ENCODE results near the gene IVNS1ABP. TPM values are rescaled to one million over a fixed set of nuclear protein-coding genes. Genes with fewer than 3 reads are reported as not detected.

Gene IVNS1ABP
- total RNA-seq, 1 experiment from 2014 or later, result 57.9 TPM

DNA sequence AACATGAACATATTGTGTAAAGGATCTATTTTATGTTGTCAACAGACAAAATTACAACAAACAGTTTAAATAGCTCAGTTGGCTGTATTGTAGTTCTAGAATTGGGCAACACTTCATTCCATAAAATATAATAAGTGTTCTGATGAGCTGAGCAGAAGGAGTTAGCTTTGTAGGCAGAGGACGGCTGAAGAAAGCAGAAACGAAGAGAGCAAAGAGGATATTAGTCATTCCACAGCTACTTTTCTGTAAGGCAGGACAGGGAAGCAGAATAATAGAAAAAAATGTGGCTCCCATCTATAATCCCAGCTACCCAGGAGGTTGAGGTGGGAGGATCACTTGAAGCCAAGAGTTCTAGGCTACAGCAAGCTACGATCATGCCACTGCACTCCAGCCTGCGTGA, 20.2 kb upstream of the IVNS1ABP start:
- Histone ChIP-seq H4K20me1 (ENCODE audit: insufficient read depth) (no peaks in the 10 kb centered on the region), H3K9ac (ENCODE audit: low read length) (no peak overlapping the region), H3K4me2 (ENCODE audit: low read length) (no peak overlapping the region), H3K36me3 (ENCODE audit: control insufficient read depth in 1 of 2, insufficient read depth in 2 of 2, low read length in 2 of 2) (no peaks in the 10 kb centered on the region), H3K27me3 (ENCODE audit: insufficient read depth, low read length) (no peaks in the 10 kb centered on the region), H3K4me1 (ENCODE audit: control insufficient read depth in 1 of 2, insufficient read depth in 2 of 2, low read length in 2 of 2) (no peaks in the 10 kb centered on the region), H3K79me2 (ENCODE audit: insufficient read depth, low read length) (no peaks in the 10 kb centered on the region), H3K27ac (ENCODE audit: low read depth, low read length) (no peak overlapping the region), H3K9me3 (ENCODE audit: control insufficient read depth in 1 of 2, insufficient read depth in 1 of 2, low read depth in 1 of 2, low read length in 2 of 2) (no peaks in the 10 kb centered on the region), H3K9me2 (ENCODE audit: insufficient read depth) (0 out of 2 replicates have a peak, but pooled peaks cover 4% of the 10 kb centered on the region), H2AFZ (ENCODE audit: low read depth, low read length, poor library complexity, severe bottlenecking) (no peak overlapping the region), H3K4me3 (replicated peaks in 1 of 2; ENCODE audit: low read depth in 1 of 2, low read length in 2 of 2) (no peak overlapping the region)
- intact Hi-C loops (cut with micrococcal nuclease), result no loop called here
- DNase-seq (ENCODE audit: low read depth, low spot score), result no peak
- no peak for ATAC-seq
- ChIA-PET RAD21 (ENCODE audit: low non-redundant PET in 1 of 2, low total read pairs in 2 of 2, uncharacterized antibody in 2 of 2, unreplicated experiment in 2 of 2) (no interaction called here), POLR2A (interaction anchor here (1.5 kb wide), 1 partner anchor 20 kb away, joined by 6 read pairs; the partner anchor contains the start of gene IVNS1ABP), CTCF (no interaction called here)
- no TSS peak for BruUV-seq (replicated peaks)
- TF ChIP-seq RAD21 (IDR thresholded peaks at IDR 0.05; ENCODE audit: low read depth) (no peak), SRF (IDR thresholded peaks at IDR 0.05; ENCODE audit: low read depth) (no peak), POLR2A (IDR thresholded peaks at IDR 0.05; ENCODE audit: borderline replicate concordance, extremely low read depth, insufficient read depth, insufficient read length) (no peak), POLR2AphosphoS5 (IDR thresholded peaks at IDR 0.05; ENCODE audit: low read depth, low read length) (no peak), SP1 (IDR thresholded peaks at IDR 0.05; ENCODE audit: low read depth) (no peak), ZNF274 (IDR thresholded peaks at IDR 0.05; ENCODE audit: low read depth, low read length) (no peak), JUND (IDR thresholded peaks at IDR 0.05) (no peak), ZFX (IDR thresholded peaks at IDR 0.05) (no peak), YY1 (IDR thresholded peaks at IDR 0.05; ENCODE audit: extremely low read depth, insufficient replicate concordance, low read depth, low read length) (no peak)
- TF ChIP-seq, protein P1, sequence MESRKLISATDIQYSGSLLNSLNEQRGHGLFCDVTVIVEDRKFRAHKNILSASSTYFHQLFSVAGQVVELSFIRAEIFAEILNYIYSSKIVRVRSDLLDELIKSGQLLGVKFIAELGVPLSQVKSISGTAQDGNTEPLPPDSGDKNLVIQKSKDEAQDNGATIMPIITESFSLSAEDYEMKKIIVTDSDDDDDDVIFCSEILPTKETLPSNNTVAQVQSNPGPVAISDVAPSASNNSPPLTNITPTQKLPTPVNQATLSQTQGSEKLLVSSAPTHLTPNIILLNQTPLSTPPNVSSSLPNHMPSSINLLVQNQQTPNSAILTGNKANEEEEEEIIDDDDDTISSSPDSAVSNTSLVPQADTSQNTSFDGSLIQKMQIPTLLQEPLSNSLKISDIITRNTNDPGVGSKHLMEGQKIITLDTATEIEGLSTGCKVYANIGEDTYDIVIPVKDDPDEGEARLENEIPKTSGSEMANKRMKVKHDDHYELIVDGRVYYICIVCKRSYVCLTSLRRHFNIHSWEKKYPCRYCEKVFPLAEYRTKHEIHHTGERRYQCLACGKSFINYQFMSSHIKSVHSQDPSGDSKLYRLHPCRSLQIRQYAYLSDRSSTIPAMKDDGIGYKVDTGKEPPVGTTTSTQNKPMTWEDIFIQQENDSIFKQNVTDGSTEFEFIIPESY (IDR thresholded peaks at IDR 0.05; ENCODE audit: extremely low read depth, insufficient replicate concordance, low read length), result no peak
- TF ChIP-seq, protein P2, sequence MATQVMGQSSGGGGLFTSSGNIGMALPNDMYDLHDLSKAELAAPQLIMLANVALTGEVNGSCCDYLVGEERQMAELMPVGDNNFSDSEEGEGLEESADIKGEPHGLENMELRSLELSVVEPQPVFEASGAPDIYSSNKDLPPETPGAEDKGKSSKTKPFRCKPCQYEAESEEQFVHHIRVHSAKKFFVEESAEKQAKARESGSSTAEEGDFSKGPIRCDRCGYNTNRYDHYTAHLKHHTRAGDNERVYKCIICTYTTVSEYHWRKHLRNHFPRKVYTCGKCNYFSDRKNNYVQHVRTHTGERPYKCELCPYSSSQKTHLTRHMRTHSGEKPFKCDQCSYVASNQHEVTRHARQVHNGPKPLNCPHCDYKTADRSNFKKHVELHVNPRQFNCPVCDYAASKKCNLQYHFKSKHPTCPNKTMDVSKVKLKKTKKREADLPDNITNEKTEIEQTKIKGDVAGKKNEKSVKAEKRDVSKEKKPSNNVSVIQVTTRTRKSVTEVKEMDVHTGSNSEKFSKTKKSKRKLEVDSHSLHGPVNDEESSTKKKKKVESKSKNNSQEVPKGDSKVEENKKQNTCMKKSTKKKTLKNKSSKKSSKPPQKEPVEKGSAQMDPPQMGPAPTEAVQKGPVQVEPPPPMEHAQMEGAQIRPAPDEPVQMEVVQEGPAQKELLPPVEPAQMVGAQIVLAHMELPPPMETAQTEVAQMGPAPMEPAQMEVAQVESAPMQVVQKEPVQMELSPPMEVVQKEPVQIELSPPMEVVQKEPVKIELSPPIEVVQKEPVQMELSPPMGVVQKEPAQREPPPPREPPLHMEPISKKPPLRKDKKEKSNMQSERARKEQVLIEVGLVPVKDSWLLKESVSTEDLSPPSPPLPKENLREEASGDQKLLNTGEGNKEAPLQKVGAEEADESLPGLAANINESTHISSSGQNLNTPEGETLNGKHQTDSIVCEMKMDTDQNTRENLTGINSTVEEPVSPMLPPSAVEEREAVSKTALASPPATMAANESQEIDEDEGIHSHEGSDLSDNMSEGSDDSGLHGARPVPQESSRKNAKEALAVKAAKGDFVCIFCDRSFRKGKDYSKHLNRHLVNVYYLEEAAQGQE (IDR thresholded peaks at IDR 0.05; ENCODE audit: low read depth), result no peak

All from HCT116 (cell line).